Testis (tissue), 2 donors: Measurements from ENCODE around the gene RALGPS1.

Experiments
- CTCF ChIP-seq, 3 experiments: fragments of 450-650 bp in 2 of 3; fragments of 200-600 bp in 1 of 3; sonication (generic) in 1 of 3; IDR thresholded peaks; one replicate each; pipeline ENCODE4 v1.5.1; 2016 to 2019; ENCODE audit warnings: antibody characterized with exemption in 3 of 3, mild to moderate bottlenecking in 2 of 3, moderate library complexity in 1 of 3
- POLR2A ChIP-seq: fragments of 450-650 bp; IDR thresholded peaks from one replicate; pipeline ENCODE4 v1.6.1; 2017; ENCODE audit warnings: antibody characterized with exemption, mild to moderate bottlenecking, moderate library complexity

GRCh38 chr9:127124792-127125191 is 210.2 kb downstream of the RALGPS1 start:
- TF ChIP-seq CTCF (IDR thresholded peaks at IDR 0.05) (no peak), POLR2A (no peak)
